HG03354 (cell line): ENCODE results near the gene FHAD1.

ENCODE experiments used
- ATAC-seq: cut with Tn5 transposase; IDR thresholded peaks from one replicate; pipeline ENCODE4 v1.9.1; 2021; ENCODE audit warnings: mild to moderate bottlenecking; ENCODE audit not compliant: unreplicated experiment, poor library complexity, severe bottlenecking

FHAD1 gene

DNA sequence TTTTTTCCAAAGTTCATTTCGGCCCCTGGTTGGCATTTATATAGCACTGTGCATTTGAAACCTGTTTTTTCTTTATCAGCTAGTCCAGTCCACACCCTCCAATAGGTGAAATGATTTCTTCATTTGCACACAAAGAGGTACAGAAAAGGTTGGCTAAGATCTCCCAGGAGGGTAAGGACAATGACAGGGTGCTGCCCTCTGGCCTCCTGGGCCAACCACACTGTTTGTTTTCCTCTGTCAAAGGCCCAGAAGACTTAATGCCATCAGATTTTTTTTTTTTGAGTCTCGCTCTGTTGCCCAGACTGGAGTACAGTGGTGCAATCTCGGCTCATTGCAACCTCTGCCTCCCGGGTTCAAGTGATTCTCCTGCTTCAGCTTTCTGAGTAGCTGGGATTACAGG is 92.5 kb downstream of the FHAD1 start:
- ATAC-seq = no peak

DNA sequence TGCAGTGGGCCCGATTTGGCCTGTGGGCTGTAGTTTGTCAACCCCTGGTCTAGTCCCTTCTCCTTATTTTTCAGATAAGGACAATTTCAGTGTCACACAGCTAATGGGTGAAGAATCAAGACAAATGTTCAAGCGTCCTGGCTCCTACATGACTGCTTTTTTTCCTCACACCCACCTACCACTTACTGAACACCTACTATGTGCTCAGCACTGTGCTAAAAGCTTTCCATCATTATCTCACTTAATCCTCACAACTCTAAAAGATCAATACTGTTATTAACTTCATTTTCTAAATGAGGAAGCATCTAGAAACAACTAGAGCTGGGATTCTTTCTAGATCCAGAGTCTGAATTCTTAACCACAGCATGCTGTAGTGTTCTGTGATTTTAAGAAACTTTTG is 94.2 kb downstream of the FHAD1 start:
- ATAC-seq = no peak

DNA sequence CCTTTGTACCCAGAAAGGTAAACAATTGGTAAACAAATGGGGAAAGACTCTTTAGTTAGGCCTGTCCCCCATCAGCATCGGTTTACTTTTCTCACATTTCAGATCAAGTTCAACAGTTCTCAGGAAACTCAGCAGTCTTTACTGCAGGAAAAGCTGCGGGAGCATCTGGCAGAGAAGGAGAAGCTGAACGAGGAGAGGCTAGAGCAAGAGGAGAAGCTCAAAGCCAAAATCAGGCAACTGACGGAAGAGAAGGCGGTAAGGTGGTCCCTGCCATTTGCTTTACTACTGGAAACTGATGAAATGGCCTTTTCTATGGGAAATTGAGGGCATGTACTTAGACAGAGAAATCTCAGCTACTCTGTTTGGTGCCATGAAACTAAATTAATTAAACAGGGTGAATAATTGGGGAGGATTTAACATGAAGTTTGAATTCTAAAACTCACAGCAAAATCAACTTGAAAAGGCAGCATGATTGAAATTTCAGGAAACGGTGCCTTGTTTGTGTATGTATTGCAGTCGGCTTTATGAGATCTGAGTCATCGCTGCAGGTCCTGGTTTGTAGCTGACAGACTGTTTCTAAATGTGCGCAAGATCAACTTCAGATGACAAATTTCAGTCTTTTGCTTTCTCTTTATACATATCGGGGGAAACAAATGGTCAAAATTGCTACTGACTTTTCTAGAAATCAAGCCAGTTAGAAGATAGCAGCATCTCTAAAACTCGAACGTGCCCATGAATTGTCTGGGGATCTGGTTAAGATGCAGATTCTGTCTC is 94.8 kb downstream of the FHAD1 start:
- ATAC-seq = no peak

DNA sequence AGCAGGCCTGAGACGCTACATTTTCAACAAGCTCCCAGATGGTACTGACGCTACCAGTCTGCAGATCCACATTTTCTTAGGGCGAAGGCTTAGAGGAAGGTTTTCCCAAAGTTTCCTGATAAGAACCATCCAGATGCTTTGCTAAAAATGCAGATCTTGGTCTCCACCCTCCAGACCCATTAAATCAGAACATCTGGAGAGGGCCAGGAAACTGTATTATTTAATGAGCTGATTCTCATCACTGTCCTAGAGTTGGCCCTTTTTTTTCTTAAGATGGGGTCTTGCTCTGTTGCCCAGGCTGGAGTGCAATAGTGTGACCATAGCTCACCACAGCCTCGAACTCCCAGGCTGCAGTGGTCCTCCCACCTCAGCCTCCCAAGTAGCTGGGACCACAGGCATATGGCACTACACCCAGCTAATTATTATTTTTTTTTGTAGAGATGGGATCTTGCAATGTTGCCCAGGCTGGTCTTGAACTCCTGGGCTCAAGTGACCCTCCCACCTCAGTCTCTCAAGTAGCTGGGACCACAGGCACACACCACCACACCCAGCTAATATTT is 95.5 kb downstream of the FHAD1 start:
- ATAC-seq = no peak

DNA sequence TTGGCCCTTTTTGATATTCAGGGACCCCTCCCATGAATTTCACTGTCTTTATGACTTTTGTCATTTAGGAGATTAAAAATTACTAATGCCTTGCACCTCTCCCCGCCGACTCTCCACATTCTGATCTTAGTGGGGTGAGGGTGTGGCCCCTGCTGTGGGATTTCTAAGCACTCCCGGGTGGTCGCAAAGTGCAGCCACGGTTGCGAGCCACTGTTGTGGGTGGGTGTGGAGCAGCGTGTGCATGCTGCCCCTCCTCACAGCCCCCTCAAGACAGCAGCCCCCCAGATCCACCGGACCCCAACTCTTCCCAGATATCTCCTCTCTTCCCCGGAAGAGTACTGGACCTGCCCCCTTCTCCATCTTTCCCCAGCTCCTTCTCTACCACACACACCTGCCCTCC is 96.1 kb downstream of the FHAD1 start:
- no peak for ATAC-seq

DNA sequence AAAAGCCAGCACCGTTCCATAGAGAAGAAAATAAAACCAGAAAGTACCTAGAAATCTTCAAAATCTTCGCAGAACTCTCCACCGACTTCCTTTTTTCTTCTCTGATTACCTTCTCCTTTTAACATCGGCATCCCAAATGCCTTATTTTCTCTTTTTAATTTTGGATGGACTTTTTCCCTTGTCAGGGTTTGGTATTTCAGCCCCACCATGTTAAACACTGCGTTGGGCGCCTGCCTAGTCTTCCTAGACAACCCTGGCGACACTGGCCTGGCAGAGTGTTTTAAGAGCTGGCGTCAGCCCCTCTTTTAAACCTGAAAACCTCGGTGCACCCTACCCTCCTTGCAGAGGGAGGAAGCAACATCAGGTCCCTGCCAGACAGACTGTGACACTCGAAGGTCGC is 96.7 kb downstream of the FHAD1 start:
- ATAC-seq = no peak

DNA sequence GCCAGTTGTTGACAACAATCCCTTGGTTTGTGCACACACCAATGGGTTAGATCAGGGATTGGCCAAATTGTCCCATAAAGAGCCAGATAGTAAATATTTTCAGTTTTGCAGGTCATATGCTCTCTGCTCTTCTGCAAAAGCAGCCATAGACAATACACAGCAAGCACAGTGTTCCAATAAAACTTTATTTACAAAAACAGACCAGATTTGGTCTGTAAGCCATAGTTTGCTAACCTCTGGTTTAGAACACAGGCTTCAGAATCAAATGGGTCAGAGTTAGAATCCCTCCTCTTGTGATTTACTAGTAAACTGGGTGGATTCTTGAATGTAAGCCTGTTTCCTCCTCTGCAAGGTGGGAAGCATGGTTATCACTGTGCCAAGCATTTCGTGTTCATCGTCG is 97.4 kb downstream of the FHAD1 start:
- no peak for ATAC-seq

DNA sequence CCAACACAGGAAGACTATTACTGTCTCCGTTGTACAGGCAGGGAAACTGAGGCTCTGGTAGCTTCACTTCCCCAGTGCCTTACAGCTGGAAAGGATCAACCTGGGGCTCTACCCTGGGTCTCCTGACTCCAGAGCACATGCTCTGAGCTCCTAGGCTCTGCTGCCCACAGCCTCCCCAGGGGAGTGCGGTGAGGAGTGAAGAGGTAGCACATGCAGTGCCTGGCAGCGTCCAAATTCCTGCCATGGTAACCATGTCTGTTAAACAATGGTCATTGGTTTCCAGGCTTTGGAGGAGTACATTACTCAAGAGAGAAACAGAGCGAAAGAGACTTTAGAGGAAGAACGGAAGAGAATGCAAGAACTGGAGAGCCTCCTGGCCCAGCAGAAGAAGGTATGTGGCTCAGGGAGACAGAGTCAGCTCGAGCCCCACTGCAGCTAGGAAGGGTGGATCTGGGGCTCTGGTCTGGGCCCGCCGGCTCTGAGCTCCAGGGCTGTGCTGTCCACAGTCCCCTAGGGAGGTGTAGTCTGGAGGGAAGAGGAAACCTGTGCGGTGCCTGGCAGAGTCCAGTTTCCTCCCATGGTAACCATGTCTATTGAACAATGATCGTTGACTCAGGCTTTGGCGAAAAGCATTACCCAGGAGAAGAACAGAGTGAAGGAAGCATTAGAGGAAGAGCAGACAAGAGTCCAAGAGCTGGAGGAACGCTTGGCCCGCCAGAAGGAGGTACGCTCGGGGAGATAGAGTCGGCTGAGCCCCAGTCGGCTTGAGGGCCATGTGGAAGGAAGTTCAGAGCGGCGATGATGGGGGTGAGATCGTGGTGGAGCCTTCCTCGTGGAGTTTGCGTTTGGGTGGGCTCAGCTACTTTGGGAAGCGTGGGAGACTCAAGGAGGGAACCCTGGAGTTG is 98.0 kb downstream of the FHAD1 start:
- no peak for ATAC-seq

DNA sequence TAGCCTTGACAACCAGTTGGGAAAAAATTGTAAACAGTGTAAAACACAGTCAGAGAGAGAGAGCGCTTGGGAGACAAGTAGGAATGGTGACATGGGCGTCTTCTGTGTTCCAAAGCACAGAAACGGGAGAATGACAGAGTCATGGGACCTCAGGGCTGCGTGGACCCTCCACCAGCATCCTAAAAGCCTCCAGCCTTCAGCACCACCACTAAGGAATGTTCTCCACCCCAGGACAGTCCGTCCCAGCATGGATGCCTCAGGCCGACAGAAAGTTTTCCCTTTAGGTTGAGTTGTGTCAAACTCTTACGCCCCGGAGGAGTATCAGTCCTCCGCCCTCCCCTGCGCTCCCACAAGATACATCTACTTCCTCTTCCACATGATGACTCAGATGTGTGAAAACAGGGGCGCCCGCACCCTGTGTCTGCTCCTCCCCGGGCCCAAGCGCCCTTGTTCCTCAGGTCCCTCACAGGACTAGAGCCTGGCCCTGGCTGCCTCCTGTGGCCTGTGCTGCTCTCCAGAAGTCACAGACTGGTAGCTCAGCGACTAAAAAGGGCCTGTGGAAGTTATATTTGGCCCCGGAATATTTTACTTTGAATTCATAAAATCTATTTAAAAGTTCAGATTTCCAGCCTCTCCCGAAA is 98.8 kb downstream of the FHAD1 start:
- ATAC-seq = peak; percentile 41

DNA sequence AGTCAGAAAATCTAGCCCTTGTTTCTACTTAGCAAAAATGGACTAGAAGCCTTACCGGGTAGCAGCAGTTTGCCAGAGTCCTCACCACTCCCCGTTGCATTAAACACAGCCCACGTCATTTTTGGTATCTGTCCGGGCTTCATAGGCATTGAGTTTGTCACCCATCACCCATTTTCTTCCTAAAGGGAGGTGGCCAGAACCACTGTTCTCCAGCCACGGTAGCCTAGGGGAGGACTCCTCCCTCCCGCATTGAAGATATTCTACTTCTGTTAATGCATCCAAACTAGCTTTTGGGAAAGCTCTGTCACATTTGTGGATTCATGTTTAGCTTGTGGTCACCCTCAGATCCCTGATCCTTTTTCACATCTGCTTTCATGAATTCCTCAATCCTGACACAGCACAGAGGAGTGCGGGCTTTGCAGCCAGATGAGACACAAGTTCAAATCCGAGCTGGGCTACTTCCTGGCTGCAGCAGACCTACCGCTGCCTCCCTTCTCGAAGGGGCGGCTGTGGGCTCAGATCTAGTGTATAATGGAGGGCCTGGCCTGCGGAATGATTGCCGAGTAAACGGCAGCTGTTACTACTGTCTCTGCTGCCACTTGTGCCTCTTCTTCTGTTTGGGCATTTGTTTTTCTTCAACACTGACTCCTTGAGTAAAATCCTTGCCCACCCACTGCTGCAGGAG is 99.5 kb downstream of the FHAD1 start:
- no peak for ATAC-seq

DNA sequence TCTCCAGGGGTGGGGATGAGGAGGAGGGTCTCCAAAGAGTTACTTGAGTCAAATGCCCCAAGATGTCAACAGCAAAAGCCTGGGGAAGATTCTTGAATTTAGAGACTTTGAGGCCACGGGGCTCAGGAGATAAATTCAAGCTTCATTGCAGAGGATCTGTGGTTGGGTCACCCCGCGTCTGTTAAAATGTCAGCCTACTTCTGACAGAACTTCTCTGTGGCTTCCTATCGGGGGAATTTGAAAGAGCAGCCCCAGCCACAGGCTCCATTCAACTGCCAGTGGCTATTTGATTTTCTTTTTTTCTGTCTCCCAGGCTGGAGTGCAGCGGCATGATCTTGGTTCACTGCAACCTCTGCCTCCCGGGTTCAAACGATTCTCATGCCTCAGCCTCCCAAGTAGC is 100.2 kb downstream of the FHAD1 start:
- ATAC-seq = no peak

DNA sequence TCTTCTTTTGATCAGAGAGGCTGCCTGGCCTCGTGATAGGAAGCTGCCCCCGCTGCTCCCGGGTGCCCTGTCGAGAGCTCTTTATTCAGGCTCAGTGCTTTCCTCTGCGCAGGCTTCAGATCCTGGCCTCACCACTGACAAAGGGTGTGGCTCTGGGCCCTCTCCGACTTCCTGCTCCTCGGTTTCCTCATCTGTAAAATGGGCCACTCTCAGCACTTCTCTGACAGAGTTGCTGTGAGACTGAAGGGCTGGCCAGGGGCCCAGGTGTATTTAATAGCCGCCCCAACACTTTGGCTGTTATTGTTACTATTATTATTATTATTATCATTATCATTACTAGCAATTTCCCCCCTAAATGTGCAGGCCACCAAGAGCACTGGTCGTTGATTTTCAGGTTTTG is 101.6 kb downstream of the FHAD1 start:
- no peak for ATAC-seq

DNA sequence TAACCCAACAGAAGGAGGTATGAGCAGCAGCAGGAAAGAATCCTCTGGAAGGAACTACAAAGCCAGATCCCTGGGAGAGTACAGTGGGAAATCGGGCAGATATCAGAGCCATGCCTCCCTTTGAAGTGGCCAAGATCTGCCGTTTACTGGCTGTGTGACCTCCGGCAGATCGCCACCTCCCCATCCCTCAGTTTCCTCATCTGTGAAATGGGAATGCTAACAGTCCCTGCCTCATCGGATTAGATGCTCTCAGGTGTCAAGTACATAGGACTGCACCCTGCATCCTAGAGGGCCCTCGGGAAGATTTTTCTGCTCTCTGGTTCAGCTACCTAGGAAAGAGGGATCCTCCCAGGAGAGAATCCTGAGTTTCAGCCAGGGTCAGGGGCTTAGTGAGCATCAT is 102.1 kb downstream of the FHAD1 start:
- ATAC-seq = no peak

DNA sequence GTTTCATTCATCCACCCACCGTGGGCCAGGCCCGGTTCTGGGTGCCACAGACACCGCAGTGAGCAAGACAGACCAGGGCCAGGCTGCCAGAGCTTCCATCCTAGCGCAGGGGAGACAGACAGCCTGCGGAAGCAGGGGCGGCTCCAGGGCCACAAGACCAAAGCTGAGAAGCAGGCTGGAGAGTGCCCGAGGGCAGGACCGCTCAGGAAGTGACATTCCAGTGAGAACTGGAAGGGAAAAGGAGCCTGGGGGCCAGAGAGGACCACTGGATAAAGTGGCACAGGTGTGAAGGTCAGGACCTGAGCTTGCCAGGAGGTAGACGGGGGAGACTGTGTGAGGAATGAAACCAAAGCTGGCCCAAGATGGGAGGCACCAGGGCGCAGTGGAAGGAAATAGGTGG is 103.1 kb downstream of the FHAD1 start:
- ATAC-seq = no peak

DNA sequence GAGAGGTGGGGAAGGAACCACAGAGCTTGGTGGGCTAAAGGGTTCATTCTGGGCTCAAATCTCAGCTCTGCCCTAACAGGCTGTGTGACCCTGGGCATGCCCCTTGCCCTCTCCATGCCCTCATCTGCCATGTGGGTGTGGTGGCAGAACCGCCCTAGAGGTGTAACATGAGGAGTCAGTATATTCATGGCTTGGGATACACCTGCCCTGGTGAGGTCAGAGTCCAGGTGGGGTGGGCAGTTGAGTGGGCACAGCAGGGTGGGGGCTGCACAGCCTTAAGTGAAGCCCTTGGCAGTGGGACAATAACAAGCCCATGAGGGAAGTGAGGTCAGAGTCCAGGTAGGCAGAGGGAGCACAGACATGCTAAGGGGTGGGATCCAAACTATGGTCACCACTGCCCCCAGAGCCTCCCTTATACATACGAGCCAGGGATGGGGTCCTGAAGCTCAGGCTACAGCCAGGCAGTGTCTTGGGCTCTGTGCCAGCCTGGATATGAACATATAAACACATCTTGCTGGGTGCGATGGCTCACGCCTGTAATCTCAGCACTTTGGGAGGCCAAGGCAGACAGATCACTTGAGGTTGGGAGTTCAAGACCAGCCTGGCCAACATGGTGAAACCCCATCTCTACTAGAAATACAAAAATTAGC is 103.7 kb downstream of the FHAD1 start:
- no peak for ATAC-seq

DNA sequence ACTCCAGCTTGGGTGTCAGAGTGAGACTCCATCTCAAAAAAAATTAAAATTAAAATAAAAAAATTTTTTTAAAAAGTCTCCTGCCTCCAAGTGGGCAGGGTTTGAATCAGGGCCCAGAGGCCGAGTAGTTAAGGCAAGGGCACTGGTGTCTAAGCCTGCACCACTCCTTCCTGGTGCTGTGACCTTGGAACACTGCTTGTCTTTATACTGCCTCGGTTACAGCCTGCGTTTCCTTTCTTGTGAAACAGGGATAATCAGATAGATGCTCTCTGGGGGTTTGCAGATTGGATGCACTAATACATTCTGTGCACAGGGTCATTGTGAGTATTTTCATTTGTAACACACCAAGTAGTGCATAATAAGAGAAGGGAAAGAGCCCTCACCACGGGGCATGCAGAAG is 104.3 kb downstream of the FHAD1 start:
- no peak for ATAC-seq

DNA sequence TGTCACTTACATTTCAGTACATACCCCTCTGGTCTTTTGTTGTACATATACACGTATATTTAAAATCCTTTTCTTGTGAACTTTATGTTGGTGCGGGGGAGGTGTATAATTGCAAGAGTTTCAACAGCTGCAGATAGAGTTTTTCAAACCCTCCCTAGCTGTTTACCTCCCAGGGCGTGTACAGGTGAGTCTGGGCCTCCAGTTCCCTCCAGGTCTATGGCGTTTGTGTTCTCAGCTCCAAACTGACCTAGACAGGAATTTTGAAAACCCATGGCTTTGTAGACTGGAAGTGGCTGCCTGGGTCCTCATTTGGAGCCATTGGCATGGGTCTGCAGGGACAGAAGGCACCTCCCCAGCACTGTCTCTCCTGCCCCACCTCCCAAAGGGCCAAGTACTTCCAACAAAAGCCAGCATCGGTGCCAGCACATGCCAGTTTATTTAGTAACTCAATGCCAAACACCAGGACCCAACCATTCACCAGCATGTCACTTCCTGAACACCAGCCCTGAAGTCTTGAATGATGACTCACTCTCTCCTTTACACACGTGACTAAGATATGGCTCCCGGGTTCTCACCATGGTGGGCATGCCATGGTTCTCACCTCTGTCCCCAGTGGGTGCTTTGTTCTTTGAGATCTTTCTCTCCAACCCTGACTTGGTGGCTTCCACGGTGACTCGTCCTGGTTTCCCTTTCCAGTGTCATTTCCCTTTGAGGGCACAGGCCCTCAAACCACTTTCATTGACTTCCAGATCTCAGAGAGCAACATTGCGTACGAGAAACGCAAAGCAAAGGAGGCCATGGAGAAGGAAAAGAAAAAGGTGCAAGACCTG is 105.3 kb downstream of the FHAD1 start:
- ATAC-seq = no peak

DNA sequence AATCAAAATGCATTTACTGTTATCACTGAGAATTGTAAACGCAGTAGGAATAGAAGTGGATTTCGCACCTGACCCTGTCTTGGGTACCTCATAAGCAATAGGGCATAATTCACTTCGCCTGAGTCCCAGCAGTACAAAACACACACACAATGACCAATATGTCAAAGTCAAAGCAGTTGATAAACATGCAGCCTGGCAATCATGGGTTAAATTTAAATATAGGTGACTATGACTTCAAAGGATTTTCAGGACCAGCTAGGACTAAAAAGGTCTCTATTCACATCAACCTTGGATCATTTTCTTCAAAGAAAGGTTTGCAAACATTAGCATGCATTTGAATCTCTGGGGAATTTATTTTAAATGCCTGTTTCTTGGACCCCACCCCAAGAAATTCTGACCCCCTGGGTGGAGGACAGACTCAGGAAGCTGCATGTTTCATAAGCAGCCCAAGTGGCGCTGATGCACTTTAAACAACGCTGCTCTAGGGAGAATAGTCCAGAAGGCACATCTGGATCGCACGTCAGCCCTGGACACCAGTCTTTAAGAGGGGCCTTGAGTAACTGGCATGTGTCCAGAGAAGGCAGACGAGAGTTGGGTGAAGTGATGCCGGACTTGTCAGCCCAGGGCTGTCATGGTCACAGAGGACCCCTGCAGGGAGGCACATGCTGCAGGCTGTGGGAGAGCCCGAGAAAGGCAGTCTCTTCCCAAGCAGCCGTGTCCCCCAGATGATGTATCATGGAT is 107.0 kb downstream of the FHAD1 start:
- ATAC-seq = no peak
